Effector memory CD4-positive, alpha-beta T cell (primary cell): ENCODE data around the gene CAMTA1.

Source experiments
- DNase-seq, 3 donors: peaks; one replicate each; pipeline ENCODE4 v3.0.0-alpha.2; 2020
- H3K27ac ChIP-seq: 2 replicates; pipeline ENCODE4 v1.7.0; 2013; ENCODE audit warnings: mild to moderate bottlenecking, low read length, moderate library complexity; ENCODE audit not compliant: insufficient read depth, poor library complexity, severe bottlenecking
- H3K27me3 ChIP-seq: replicated peaks from 2 replicates; pipeline ENCODE4 v1.7.0; 2013; ENCODE audit warnings: mild to moderate bottlenecking, low read length; ENCODE audit not compliant: insufficient read depth, control insufficient read depth, poor library complexity, severe bottlenecking
- H3K36me3 ChIP-seq: 2 replicates; pipeline ENCODE4 v1.7.0; 2013; ENCODE audit warnings: mild to moderate bottlenecking, low read length, moderate library complexity; ENCODE audit not compliant: control insufficient read depth, insufficient read depth
- H3K4me1 ChIP-seq: 2 replicates; pipeline ENCODE4 v1.7.0; 2013; ENCODE audit warnings: low read length, mild to moderate bottlenecking; ENCODE audit not compliant: control insufficient read depth, insufficient read depth, poor library complexity, severe bottlenecking
- H3K4me3 ChIP-seq: 2 replicates; pipeline ENCODE4 v1.7.0; 2013; ENCODE audit warnings: low read length, low read depth, mild to moderate bottlenecking; ENCODE audit not compliant: insufficient read depth, poor library complexity, severe bottlenecking
- H3K9me3 ChIP-seq: 2 replicates; pipeline ENCODE4 v1.7.0; 2013; ENCODE audit warnings: mild to moderate bottlenecking, low read length, moderate library complexity; ENCODE audit not compliant: control insufficient read depth

CAMTA1 gene

GRCh38 chr1:7063981-7064380, 278.7 kb downstream of the CAMTA1 start:
- Histone ChIP-seq H3K27me3 (no peaks in the 10 kb centered on the region), H3K4me3 (no peak overlapping the region), H3K4me1 (no peaks in the 10 kb centered on the region), H3K9me3 (no peaks in the 10 kb centered on the region), H3K27ac (no peak overlapping the region), H3K36me3 (no peaks in the 10 kb centered on the region)
- no peak for DNase-seq

DNA sequence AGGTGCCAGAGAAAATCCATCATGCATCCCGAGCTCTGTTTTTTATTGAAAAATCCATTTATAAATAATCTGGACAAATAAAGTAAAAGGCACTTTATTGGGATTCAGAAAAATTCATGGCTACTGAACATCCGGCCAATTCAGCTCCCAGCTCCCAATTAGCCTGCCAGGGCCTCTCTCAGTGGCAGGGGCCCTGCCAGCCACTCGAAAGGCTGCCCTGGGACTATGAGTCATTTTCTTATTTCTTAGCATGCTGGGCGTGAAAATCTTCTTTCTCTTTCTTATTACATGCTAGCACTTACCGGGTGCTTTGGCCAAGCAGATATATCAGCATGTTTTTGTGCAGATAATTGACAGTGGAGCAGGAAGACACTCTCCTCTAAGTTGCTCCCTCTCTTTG, 283.3 kb downstream of the CAMTA1 start:
- no peak overlapping the region for H3K27ac ChIP-seq
- H3K27me3 ChIP-seq = no peaks in the 10 kb centered on the region
- H3K4me1 ChIP-seq = no peaks in the 10 kb centered on the region
- no peaks in the 10 kb centered on the region for H3K9me3 ChIP-seq
- no peak for DNase-seq
- H3K4me3 ChIP-seq = no peak overlapping the region
- H3K36me3 ChIP-seq = no peaks in the 10 kb centered on the region

- no peak for DNase-seq
- Histone ChIP-seq H3K9me3 (no peaks in the 10 kb centered on the region), H3K4me3 (no peak overlapping the region)
Measured at GRCh38 chr1:7069931-7070330, 284.7 kb downstream of the CAMTA1 start.

DNA sequence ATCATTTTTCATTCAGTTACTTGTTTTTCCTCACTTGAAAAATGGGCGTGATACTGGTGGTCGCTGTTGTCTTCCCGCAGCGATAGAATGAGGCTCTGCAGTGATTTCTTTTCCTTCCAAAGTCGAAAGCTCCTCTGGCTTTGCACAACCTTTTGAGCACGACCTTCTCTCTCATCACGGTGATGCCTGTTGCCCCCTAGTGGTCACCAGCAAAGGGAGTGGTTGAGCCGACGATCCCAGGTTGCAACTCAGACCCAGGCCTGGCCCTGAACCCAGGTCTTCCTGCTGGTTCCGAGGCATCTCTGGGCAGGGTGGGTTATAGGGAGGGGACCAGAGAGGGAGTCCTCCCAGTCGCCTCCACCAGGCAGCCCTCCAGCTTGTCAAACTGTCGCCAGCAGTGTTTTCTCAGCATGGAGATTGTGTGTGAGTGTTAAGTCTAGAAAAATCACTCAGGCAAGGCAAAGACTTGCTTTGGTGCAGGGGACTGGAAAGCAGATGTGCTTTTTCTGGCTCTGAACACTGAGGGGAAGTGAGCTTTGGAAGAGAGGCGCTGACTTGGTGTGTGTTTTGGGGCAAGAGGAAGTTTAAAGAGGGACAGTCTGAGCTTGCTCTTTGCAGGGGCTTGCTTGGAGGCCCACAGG, 285.3 kb downstream of the CAMTA1 start:
- no peak overlapping the region for H3K4me3 ChIP-seq
- peak in 1 of 3 donors; percentile 21 for DNase-seq
- no peaks in the 10 kb centered on the region for H3K36me3 ChIP-seq
- no peak overlapping the region for H3K27ac ChIP-seq
- no peaks in the 10 kb centered on the region for H3K4me1 ChIP-seq
- no peaks in the 10 kb centered on the region for H3K27me3 ChIP-seq
- H3K9me3 ChIP-seq = no peaks in the 10 kb centered on the region

More at GRCh38 chr1:7069931-7070330, 284.7 kb downstream of the CAMTA1 start:
- Histone ChIP-seq H3K27ac (no peak overlapping the region), H3K36me3 (no peaks in the 10 kb centered on the region), H3K4me1 (no peaks in the 10 kb centered on the region), H3K27me3 (no peaks in the 10 kb centered on the region)

DNA sequence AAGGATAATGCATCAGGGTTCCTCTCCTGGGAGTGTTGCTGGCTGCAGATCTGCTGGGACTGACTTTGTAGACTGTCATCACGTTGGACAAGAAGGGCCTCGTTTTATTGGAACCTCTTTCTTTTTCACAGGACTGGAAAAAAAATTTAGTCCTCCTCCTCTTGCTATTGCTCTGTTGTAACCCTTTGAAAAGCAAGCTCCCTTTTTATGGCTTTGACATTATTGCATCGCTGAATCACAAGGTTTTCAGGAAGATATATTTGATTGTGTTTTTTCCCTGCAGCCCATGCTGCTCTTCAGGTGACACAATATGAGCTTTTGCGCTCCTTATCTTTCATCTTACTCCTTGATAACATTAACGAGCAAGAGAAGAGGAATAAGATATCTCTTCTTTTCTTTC, 290.9 kb downstream of the CAMTA1 start:
- H3K36me3 ChIP-seq = no peaks in the 10 kb centered on the region
- DNase-seq = no peak
- no peaks in the 10 kb centered on the region for H3K27me3 ChIP-seq

DNA sequence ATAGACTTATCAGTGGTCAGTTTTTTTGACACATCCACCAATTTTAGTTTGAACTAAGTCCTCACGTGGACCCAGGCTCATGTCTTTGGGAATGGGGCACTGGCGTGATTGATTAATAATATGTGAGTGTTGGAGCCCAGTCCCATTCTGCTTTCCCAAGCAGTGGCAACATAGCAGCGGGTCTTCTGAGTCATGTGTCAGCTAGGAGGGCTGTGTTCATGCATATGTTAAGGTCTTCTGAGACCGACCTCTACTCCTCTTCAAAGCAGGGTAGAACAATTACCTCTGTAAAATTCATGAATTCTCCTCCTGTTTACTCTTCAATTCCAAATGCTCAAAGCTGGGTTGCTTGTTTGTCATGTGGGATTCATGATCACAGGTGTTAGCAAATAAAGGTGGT, 291.3 kb downstream of the CAMTA1 start:
- Histone ChIP-seq H3K9me3 (no peaks in the 10 kb centered on the region), H3K27ac (no peak overlapping the region), H3K36me3 (no peaks in the 10 kb centered on the region), H3K4me3 (no peak overlapping the region), H3K4me1 (no peaks in the 10 kb centered on the region), H3K27me3 (no peaks in the 10 kb centered on the region)
- no peak for DNase-seq

More for the DNA sequence above, 290.9 kb downstream of the CAMTA1 start:
- no peak overlapping the region for H3K27ac ChIP-seq
- H3K9me3 ChIP-seq = no peaks in the 10 kb centered on the region
- H3K4me1 ChIP-seq = no peaks in the 10 kb centered on the region
- no peak overlapping the region for H3K4me3 ChIP-seq

GRCh38 chr1:7077136-7077535, 291.9 kb downstream of the CAMTA1 start:
- H3K4me3 ChIP-seq = no peak overlapping the region

GRCh38 chr1:7077970-7078369, 292.7 kb downstream of the CAMTA1 start:
- H3K4me1 ChIP-seq = no peaks in the 10 kb centered on the region
- no peaks in the 10 kb centered on the region for H3K36me3 ChIP-seq
- no peaks in the 10 kb centered on the region for H3K9me3 ChIP-seq
- no peak overlapping the region for H3K4me3 ChIP-seq
- DNase-seq = no peak
- H3K27me3 ChIP-seq = no peaks in the 10 kb centered on the region
- H3K27ac ChIP-seq = no peak overlapping the region

More at GRCh38 chr1:7077136-7077535, 291.9 kb downstream of the CAMTA1 start:
- H3K36me3 ChIP-seq = no peaks in the 10 kb centered on the region
- DNase-seq = no peak
- no peak overlapping the region for H3K27ac ChIP-seq
- H3K27me3 ChIP-seq = no peaks in the 10 kb centered on the region
- H3K4me1 ChIP-seq = no peaks in the 10 kb centered on the region
- H3K9me3 ChIP-seq = no peaks in the 10 kb centered on the region

DNA sequence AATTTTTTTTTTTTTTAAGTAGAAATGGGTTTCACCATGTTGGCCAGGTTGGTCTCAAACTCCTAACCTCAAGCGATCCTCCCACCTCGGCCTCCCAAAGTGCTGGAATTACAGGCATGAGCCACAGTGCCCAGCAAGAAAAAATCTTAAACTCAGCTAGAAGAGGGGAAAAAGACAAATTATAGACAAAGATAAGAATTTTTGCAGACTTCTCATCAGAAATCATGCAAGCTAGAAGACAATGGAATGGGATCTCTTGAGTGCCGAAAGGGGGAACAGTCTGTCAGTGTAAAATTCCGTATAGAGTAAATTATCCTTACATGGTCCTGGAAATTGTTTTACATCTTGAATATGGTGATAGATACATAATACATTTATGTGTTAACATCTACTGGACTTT, 294.4 kb downstream of the CAMTA1 start:
- no peak overlapping the region for H3K4me3 ChIP-seq
- H3K27me3 ChIP-seq = no peaks in the 10 kb centered on the region
- H3K27ac ChIP-seq = no peak overlapping the region
- no peak for DNase-seq
- H3K9me3 ChIP-seq = no peaks in the 10 kb centered on the region
- H3K36me3 ChIP-seq = no peaks in the 10 kb centered on the region
- H3K4me1 ChIP-seq = no peaks in the 10 kb centered on the region

- H3K36me3 ChIP-seq = no peaks in the 10 kb centered on the region
- no peak overlapping the region for H3K4me3 ChIP-seq
- no peaks in the 10 kb centered on the region for H3K9me3 ChIP-seq
- H3K27ac ChIP-seq = no peak overlapping the region
- no peak for DNase-seq
- no peaks in the 10 kb centered on the region for H3K27me3 ChIP-seq
- H3K4me1 ChIP-seq = no peaks in the 10 kb centered on the region
Measured at GRCh38 chr1:7084232-7084894, 299.1 kb downstream of the CAMTA1 start.
